Right cardiac atrium (tissue), 5 donors: Measurements from ENCODE around the gene ABO. TPM values are rescaled to one million over a fixed set of nuclear protein-coding genes. Genes with fewer than 3 reads are reported as not detected.
A peak's percentile ranks its signal among the peaks of the same experiment; 100 is the strongest.
"Not testable (repeated sequence)": the region's sequence is repeated elsewhere in the genome, so short reads cannot be mapped to it uniquely, and the experiment has no call there.

Experiments used
- ATAC-seq, 2 donors: fragments of 200-7000 bp; cut with Tn5 transposase; one replicate each; pipeline versions ENCODE4 v1.8.0 to v1.9.1; 2020; ENCODE audit warnings: moderate library complexity in 2 of 2, mild to moderate bottlenecking in 1 of 2
- DNase-seq, 3 donors: peaks; one replicate each; pipeline ENCODE4 v3.0.0-alpha.2; 2020
- H3K27ac ChIP-seq: one replicate; pipeline ENCODE4 v1.5.1; 2013; ENCODE audit warnings: mild to moderate bottlenecking, low read length, control low read depth, moderate library complexity
- H3K27me3 ChIP-seq: one replicate; pipeline ENCODE4 v1.6.1; 2013; ENCODE audit not compliant: control insufficient read depth, insufficient read depth
- H3K4me1 ChIP-seq: one replicate; pipeline ENCODE4 v1.6.1; 2013; ENCODE audit warnings: low read length; ENCODE audit not compliant: control insufficient read depth, insufficient read depth
- H3K4me3 ChIP-seq: one replicate; pipeline ENCODE4 v1.5.1; 2013; ENCODE audit warnings: low read length, control low read depth
- H3K9me3 ChIP-seq: one replicate; pipeline ENCODE4 v1.6.1; 2013; ENCODE audit warnings: low read length; ENCODE audit not compliant: control insufficient read depth
- WGBS: extraction: QIAGEN DNeasy Blood & Tissue Kit; methylation state at CpG from one replicate; pipeline ENCODE4 v1.1.7; 2013; 5-methylcytosine and 5-hydroxymethylcytosine counted together
- intact Hi-C, 4 donors: fragments of 100-400 bp; cut with DNase I; formaldehyde crosslinking; loops; one replicate each; pipeline versions ENCODE4 v1.11.0 to v1.14.0; 2022 to 2023
- polyA plus RNA-seq: library from polyadenylated mRNA; stranded (reverse); fragments of 200-250 nt; gene quantifications from one replicate; pipeline ENCODE4 v1.2.3, GENCODE V29; 2013
- total RNA-seq, 4 donors: library from RNA; stranded (reverse); fragmentation: NEBNext Ultra II Directional; extraction: Animal tissue kit (Norgen Biotek cat#: 25700); gene quantifications; one replicate each; pipeline ENCODE4 v1.2.1, GENCODE V29; 2021
- donor health status: healthy with polysubstance abuse.
- donor health status: DM: no; HTN: yes; CAD: no.
- donor health status: DM: no; HTN: no; CAD: no.
- donor health status: DM: no; HTN: yes; CAD: no; lungs with severe emphysema.
- donor health status: DM: yes; HTN: yes; CAD: no.

Gene ABO
- total and polyA plus RNA-seq, 5 donors: 0.66 to 2.0 (median 1.2) TPM

- WGBS: 84% methylated on average over 11 of the region's 11 CpGs
- intact Hi-C loops: no loop called here
- Histone ChIP-seq H3K9me3 (no peaks in the 10 kb centered on the region), H3K4me3 (no peak overlapping the region), H3K27ac (no peak overlapping the region), H3K4me1 (no peaks in the 10 kb centered on the region), H3K27me3 (no peaks in the 10 kb centered on the region)
- peak; percentile 4 to 26 for ATAC-seq
- no peak for DNase-seq
Observed at GRCh38 chr9:133251773-133252172, 23.2 kb downstream of the ABO start.

GRCh38 chr9:133251221-133251620 lies 23.8 kb downstream of the ABO start:
- H3K27ac ChIP-seq, intact Hi-C loops, H3K4me1 ChIP-seq, H3K27me3 ChIP-seq, H3K9me3 ChIP-seq, DNase-seq, ATAC-seq, H3K4me3 ChIP-seq: not testable (repeated sequence)
- 89% methylated on average over 6 of the region's 6 CpGs for WGBS

- H3K27me3 ChIP-seq: no peaks in the 10 kb centered on the region
Observed at GRCh38 chr9:133250741-133251170, 24.2 kb downstream of the ABO start.

GRCh38 chr9:133249337-133249736 lies 25.7 kb downstream of the ABO start:
- Histone ChIP-seq H3K27ac (no peak overlapping the region), H3K4me1 (no peaks in the 10 kb centered on the region), H3K9me3 (no peaks in the 10 kb centered on the region), H3K27me3 (no peaks in the 10 kb centered on the region), H3K4me3 (no peak overlapping the region)
- ATAC-seq (no peak), DNase-seq (no peak)
- intact Hi-C loops: no loop called here
- 98% methylated on average over 1 of the region's 1 CpG for WGBS

More at GRCh38 chr9:133250741-133251170, 24.2 kb downstream of the ABO start:
- ATAC-seq (no peak), DNase-seq (no peak)
- Histone ChIP-seq H3K4me3 (no peak overlapping the region), H3K4me1 (no peaks in the 10 kb centered on the region), H3K9me3 (no peaks in the 10 kb centered on the region), H3K27ac (no peak overlapping the region)
- intact Hi-C loops: no loop called here
- WGBS: 72% methylated on average over 5 of the region's 5 CpGs

GRCh38 chr9:133248726-133249295 lies 26.2 kb downstream of the ABO start:
- H3K4me3 ChIP-seq: no peak overlapping the region
- WGBS: 88% methylated on average over 8 of the region's 8 CpGs
- H3K4me1 ChIP-seq: no peaks in the 10 kb centered on the region
- DNase-seq (no peak), ATAC-seq (no peak)
- intact Hi-C loops: no loop called here
- no peaks in the 10 kb centered on the region for H3K27me3 ChIP-seq
- H3K9me3 ChIP-seq: no peaks in the 10 kb centered on the region
- no peak overlapping the region for H3K27ac ChIP-seq

GRCh38 chr9:133247632-133248031 lies 27.4 kb downstream of the ABO start:
- Histone ChIP-seq H3K27me3 (no peaks in the 10 kb centered on the region), H3K9me3 (no peaks in the 10 kb centered on the region), H3K4me3 (no peak overlapping the region), H3K27ac (no peak overlapping the region), H3K4me1 (no peaks in the 10 kb centered on the region)
- intact Hi-C loops: no loop called here
- ATAC-seq: no peak
- DNase-seq: no peak
- WGBS: 74% methylated on average over 6 of the region's 6 CpGs

GRCh38 chr9:133246991-133247390 lies 28.0 kb downstream of the ABO start:
- 85% methylated on average over 6 of the region's 6 CpGs for WGBS
- Histone ChIP-seq H3K4me1 (no peaks in the 10 kb centered on the region), H3K27ac (no peak overlapping the region), H3K9me3 (no peaks in the 10 kb centered on the region), H3K27me3 (no peaks in the 10 kb centered on the region), H3K4me3 (no peak overlapping the region)
- DNase-seq: no peak
- intact Hi-C loops: no loop called here
- no peak for ATAC-seq

- ATAC-seq (no peak), DNase-seq (no peak)
- H3K4me3 ChIP-seq: no peak overlapping the region
- H3K4me1 ChIP-seq: no peaks in the 10 kb centered on the region
- no peaks in the 10 kb centered on the region for H3K27me3 ChIP-seq
- 85% methylated on average over 16 of the region's 16 CpGs for WGBS
- no peaks in the 10 kb centered on the region for H3K9me3 ChIP-seq
- intact Hi-C loops: no loop called here
- H3K27ac ChIP-seq: no peak overlapping the region
Observed at GRCh38 chr9:133246562-133246961, 28.4 kb downstream of the ABO start.

- no peaks in the 10 kb centered on the region for H3K27me3 ChIP-seq
- 74% methylated on average over 8 of the region's 8 CpGs for WGBS
- DNase-seq (no peak), ATAC-seq (no peak)
- intact Hi-C loops: no loop called here
- H3K9me3 ChIP-seq: no peaks in the 10 kb centered on the region
- peaks cover 5% of the 10 kb centered on the region for H3K4me1 ChIP-seq
- H3K27ac ChIP-seq: no peak overlapping the region
- no peak overlapping the region for H3K4me3 ChIP-seq
Observed at GRCh38 chr9:133242991-133243390, 32.0 kb downstream of the ABO start.

GRCh38 chr9:133242241-133242640 lies 32.8 kb downstream of the ABO start:
- Histone ChIP-seq H3K4me1 (peaks cover 5% of the 10 kb centered on the region), H3K4me3 (no peak overlapping the region), H3K9me3 (no peaks in the 10 kb centered on the region), H3K27ac (no peak overlapping the region), H3K27me3 (no peaks in the 10 kb centered on the region)
- 82% methylated on average over 14 of the region's 14 CpGs for WGBS
- DNase-seq: no peak
- intact Hi-C loops: no loop called here
- no peak for ATAC-seq

- Histone ChIP-seq H3K4me3 (no peak overlapping the region), H3K9me3 (no peaks in the 10 kb centered on the region), H3K27ac (no peak overlapping the region), H3K4me1 (peaks cover 5% of the 10 kb centered on the region), H3K27me3 (no peaks in the 10 kb centered on the region)
- no peak for DNase-seq
- no peak for ATAC-seq
- intact Hi-C loops: no loop called here
- 90% methylated on average over 18 of the region's 18 CpGs for WGBS
Observed at GRCh38 chr9:133239533-133240090, 35.4 kb downstream of the ABO start.
